ENCODE results near the gene NR3C2.

NR3C2 gene

DNA sequence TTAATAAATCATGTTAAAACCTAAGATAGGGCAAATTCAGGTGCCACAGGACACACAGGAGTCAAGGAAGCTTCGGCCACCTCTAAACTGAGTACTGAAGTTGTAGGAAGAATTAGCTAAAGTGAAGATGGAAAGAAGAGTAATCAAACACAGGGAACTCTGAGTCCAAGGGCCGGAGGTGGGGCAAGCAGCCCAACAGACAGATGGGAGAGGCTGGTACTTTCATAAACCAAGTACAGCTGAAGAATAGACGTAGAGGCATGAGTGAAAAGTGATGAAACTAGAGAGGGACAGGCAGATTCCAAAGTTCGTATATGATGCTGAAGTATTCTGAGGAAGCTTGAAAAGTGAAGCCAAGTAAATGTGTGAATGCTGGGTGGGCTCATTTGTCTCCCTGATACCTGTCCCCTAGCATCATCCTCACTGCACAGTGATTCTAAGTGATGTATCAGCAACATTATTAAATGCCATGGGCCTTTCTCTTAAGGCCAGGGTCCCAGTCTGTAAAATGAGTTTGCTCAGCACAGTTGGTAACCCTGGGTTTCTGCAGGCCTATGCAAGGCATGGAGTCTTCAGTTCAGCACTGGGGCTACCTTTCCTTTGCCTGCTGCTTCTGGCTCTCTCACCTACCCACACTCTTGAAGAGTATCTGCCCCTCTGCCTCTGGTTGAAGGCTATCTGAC, 203.3 kb downstream of the NR3C2 start:
- H4K20me1 ChIP-seq (ENCODE audit: insufficient read depth, low read length), result no peaks in the 10 kb centered on the region
- H3F3A ChIP-seq (ENCODE audit: insufficient read depth, low read length), result no peaks in the 10 kb centered on the region
- no peak overlapping the region for H3K27ac ChIP-seq (ENCODE audit: low read length)
- H3K36me3 ChIP-seq (replicated peaks; ENCODE audit: insufficient read depth, low read length), result no peaks in the 10 kb centered on the region
- TF ChIP-seq EZH2 (optimal IDR thresholded peaks at IDR 0.05; ENCODE audit: low read depth, low read length) (no peak), EZH2phosphoT487 (IDR thresholded peaks at IDR 0.05; ENCODE audit: low read length) (no peak)
- TF ChIP-seq, protein P1, sequence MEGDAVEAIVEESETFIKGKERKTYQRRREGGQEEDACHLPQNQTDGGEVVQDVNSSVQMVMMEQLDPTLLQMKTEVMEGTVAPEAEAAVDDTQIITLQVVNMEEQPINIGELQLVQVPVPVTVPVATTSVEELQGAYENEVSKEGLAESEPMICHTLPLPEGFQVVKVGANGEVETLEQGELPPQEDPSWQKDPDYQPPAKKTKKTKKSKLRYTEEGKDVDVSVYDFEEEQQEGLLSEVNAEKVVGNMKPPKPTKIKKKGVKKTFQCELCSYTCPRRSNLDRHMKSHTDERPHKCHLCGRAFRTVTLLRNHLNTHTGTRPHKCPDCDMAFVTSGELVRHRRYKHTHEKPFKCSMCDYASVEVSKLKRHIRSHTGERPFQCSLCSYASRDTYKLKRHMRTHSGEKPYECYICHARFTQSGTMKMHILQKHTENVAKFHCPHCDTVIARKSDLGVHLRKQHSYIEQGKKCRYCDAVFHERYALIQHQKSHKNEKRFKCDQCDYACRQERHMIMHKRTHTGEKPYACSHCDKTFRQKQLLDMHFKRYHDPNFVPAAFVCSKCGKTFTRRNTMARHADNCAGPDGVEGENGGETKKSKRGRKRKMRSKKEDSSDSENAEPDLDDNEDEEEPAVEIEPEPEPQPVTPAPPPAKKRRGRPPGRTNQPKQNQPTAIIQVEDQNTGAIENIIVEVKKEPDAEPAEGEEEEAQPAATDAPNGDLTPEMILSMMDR (IDR thresholded peaks at IDR 0.05; ENCODE audit: low read length), result no peak
- no peak overlapping the region for H2AFZ ChIP-seq (ENCODE audit: low read length)
- DNase-seq, result no peak
- no peaks in the 10 kb centered on the region for H3K9me3 ChIP-seq (replicated peaks; ENCODE audit: insufficient read depth, low read length)
- no peak overlapping the region for H3K4me2 ChIP-seq (ENCODE audit: low read depth, low read length)
- H3K9ac ChIP-seq (ENCODE audit: low read length), result no peak overlapping the region
- no peaks in the 10 kb centered on the region for H3K9me2 ChIP-seq (replicated peaks; ENCODE audit: insufficient read depth, low read length)
- H3K79me2 ChIP-seq (ENCODE audit: low read length), result no peaks in the 10 kb centered on the region
- H3K4me3 ChIP-seq (ENCODE audit: low read length), result no peak overlapping the region
- no peaks in the 10 kb centered on the region for H3K4me1 ChIP-seq (ENCODE audit: low read length)
- no peaks in the 10 kb centered on the region for H3K27me3 ChIP-seq (replicated peaks; ENCODE audit: insufficient read depth, low read length)

DNA sequence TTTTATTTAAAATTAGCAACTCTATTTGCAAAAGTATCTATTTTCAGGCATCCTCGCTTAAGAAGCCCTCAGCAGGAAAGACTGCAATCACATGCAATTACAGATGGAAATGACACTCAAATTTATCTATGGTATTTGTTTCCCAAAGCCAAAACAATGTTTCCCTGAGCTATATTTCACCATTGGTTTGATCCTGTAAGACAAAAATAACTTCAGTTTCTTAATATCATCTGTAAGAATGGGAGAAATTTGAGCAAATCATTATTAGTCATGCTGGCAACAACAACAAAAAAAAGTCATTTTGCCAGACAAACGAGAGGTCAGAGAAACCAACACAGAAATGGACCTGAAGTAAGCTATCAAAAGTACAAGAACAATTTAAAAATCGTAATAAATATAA, 204.1 kb downstream of the NR3C2 start:
- Histone ChIP-seq H4K20me1 (ENCODE audit: insufficient read depth, low read length) (no peaks in the 10 kb centered on the region), H3K4me3 (ENCODE audit: low read length) (no peak overlapping the region), H3K9me3 (replicated peaks; ENCODE audit: insufficient read depth, low read length) (no peaks in the 10 kb centered on the region), H3K4me1 (ENCODE audit: low read length) (no peaks in the 10 kb centered on the region), H3K9me2 (replicated peaks; ENCODE audit: insufficient read depth, low read length) (no peaks in the 10 kb centered on the region), H3K27ac (ENCODE audit: low read length) (no peak overlapping the region), H3K27me3 (replicated peaks; ENCODE audit: insufficient read depth, low read length) (no peaks in the 10 kb centered on the region), H2AFZ (ENCODE audit: low read length) (no peak overlapping the region), H3K4me2 (ENCODE audit: low read depth, low read length) (no peak overlapping the region), H3K36me3 (replicated peaks; ENCODE audit: insufficient read depth, low read length) (no peaks in the 10 kb centered on the region), H3K79me2 (ENCODE audit: low read length) (no peaks in the 10 kb centered on the region), H3F3A (ENCODE audit: insufficient read depth, low read length) (no peaks in the 10 kb centered on the region), H3K9ac (ENCODE audit: low read length) (no peak overlapping the region)
- DNase-seq, result no peak
- no peak for TF ChIP-seq EZH2phosphoT487 (IDR thresholded peaks at IDR 0.05; ENCODE audit: low read length)
- no peak for TF ChIP-seq EZH2 (optimal IDR thresholded peaks at IDR 0.05; ENCODE audit: low read depth, low read length)

DNA sequence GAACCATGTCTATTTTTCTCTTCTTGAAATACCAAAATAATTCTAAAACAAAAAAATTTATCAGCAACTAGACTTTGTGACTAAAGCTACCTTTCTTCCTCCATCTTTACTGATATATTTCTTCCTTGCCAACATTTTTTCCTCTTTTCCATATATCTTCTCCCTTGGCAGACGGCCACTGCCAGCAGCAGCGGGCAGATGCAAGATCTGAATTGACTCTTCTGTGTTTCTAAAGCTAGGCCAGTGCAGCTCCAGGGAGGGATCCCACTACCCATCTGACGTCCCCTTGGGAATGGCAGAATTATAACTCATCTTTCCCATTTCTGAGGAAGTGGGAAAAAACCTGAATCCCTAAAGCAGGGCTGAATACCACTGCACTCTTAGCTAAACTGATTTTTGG, 206.4 kb downstream of the NR3C2 start:
- no peaks in the 10 kb centered on the region for H3K9me3 ChIP-seq (replicated peaks; ENCODE audit: insufficient read depth, low read length)
- H3K4me1 ChIP-seq (ENCODE audit: low read length), result no peaks in the 10 kb centered on the region
- H3K36me3 ChIP-seq (replicated peaks; ENCODE audit: insufficient read depth, low read length), result no peaks in the 10 kb centered on the region
- H3K4me3 ChIP-seq (ENCODE audit: low read length), result no peak overlapping the region
- no peak overlapping the region for H3K27ac ChIP-seq (ENCODE audit: low read length)
- no peaks in the 10 kb centered on the region for H3K27me3 ChIP-seq (replicated peaks; ENCODE audit: insufficient read depth, low read length)
- no peak overlapping the region for H3K9ac ChIP-seq (ENCODE audit: low read length)
- no peaks in the 10 kb centered on the region for H3K9me2 ChIP-seq (replicated peaks; ENCODE audit: insufficient read depth, low read length)
- no peak for TF ChIP-seq EZH2phosphoT487 (IDR thresholded peaks at IDR 0.05; ENCODE audit: low read length)
- no peak for DNase-seq
- H4K20me1 ChIP-seq (ENCODE audit: insufficient read depth, low read length), result no peaks in the 10 kb centered on the region
- no peak overlapping the region for H3K4me2 ChIP-seq (ENCODE audit: low read depth, low read length)
- no peaks in the 10 kb centered on the region for H3K79me2 ChIP-seq (ENCODE audit: low read length)
- H3F3A ChIP-seq (ENCODE audit: insufficient read depth, low read length), result no peaks in the 10 kb centered on the region
- H2AFZ ChIP-seq (ENCODE audit: low read length), result no peak overlapping the region

DNA sequence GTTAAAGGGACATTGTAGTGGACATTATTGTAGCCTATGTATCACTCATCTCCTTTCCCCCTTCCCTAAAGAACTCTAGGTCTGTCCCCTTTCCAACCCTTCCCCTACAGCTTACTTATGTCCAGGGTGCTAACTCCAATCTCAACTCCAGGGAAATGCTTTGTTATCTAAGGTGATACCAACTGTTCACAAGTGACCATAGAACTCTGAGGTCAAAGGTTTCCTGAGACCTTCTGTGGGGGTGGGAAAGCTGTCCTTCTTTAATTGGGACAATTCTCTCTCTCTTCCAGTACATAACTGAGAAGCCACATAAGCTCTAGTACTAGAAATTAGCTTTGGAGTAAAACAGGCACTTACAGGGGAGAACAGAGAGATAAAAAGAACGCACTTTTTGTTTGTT, 212.4 kb downstream of the NR3C2 start:
- no peak overlapping the region for H2AFZ ChIP-seq (ENCODE audit: low read length)
- H3K4me1 ChIP-seq (ENCODE audit: low read length), result no peaks in the 10 kb centered on the region

More for the DNA sequence above, 212.4 kb downstream of the NR3C2 start:
- no peak overlapping the region for H3K9ac ChIP-seq (ENCODE audit: low read length)
- DNase-seq, result no peak
- no peaks in the 10 kb centered on the region for H4K20me1 ChIP-seq (ENCODE audit: insufficient read depth, low read length)
- no peak overlapping the region for H3K27ac ChIP-seq (ENCODE audit: low read length)
- no peak overlapping the region for H3K4me2 ChIP-seq (ENCODE audit: low read depth, low read length)
- H3K4me3 ChIP-seq (ENCODE audit: low read length), result no peak overlapping the region
- no peaks in the 10 kb centered on the region for H3F3A ChIP-seq (ENCODE audit: insufficient read depth, low read length)
- H3K79me2 ChIP-seq (ENCODE audit: low read length), result no peaks in the 10 kb centered on the region
- TF ChIP-seq, protein P1 (IDR thresholded peaks at IDR 0.05; ENCODE audit: low read length), result no peak
- TF ChIP-seq EZH2phosphoT487 (IDR thresholded peaks at IDR 0.05; ENCODE audit: low read length) (no peak), EZH2 (optimal IDR thresholded peaks at IDR 0.05; ENCODE audit: low read depth, low read length) (no peak)
- H3K9me2 ChIP-seq (replicated peaks; ENCODE audit: insufficient read depth, low read length), result no peaks in the 10 kb centered on the region
- H3K36me3 ChIP-seq (replicated peaks; ENCODE audit: insufficient read depth, low read length), result no peaks in the 10 kb centered on the region
- no peaks in the 10 kb centered on the region for H3K9me3 ChIP-seq (replicated peaks; ENCODE audit: insufficient read depth, low read length)
- H3K27me3 ChIP-seq (replicated peaks; ENCODE audit: insufficient read depth, low read length), result no peaks in the 10 kb centered on the region
